ENCODE measurements around the gene MAP3K19.

DNA sequence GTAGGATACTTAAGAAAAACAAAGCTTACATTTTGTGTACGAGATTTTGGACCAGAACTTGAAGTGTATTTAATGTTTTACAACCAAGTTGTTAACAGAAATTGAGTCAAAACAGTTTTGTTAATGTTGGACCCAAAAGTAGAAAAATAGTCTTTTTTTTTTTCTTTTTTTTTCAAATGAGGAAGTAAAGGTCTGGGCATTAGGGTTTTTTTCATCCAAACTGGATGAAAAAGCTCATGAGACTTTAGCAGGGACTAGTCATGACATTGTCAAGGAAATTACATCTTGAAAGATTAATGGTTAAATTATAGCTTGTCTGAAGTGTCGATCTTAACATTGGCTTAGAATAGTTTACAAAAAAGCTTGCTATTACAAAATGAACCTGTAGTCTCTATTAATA, 96.4 kb downstream of the MAP3K19 start:
- TF ChIP-seq, protein P1, sequence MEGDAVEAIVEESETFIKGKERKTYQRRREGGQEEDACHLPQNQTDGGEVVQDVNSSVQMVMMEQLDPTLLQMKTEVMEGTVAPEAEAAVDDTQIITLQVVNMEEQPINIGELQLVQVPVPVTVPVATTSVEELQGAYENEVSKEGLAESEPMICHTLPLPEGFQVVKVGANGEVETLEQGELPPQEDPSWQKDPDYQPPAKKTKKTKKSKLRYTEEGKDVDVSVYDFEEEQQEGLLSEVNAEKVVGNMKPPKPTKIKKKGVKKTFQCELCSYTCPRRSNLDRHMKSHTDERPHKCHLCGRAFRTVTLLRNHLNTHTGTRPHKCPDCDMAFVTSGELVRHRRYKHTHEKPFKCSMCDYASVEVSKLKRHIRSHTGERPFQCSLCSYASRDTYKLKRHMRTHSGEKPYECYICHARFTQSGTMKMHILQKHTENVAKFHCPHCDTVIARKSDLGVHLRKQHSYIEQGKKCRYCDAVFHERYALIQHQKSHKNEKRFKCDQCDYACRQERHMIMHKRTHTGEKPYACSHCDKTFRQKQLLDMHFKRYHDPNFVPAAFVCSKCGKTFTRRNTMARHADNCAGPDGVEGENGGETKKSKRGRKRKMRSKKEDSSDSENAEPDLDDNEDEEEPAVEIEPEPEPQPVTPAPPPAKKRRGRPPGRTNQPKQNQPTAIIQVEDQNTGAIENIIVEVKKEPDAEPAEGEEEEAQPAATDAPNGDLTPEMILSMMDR (conservative IDR thresholded peaks at IDR 0.05; ENCODE audit: low read depth in 2 of 2), result no peak
- TF ChIP-seq EZH2phosphoT487 (IDR thresholded peaks at IDR 0.05; ENCODE audit: unreplicated experiment), result no peak
- no peak for TF ChIP-seq POLR2AphosphoS5 (IDR thresholded peaks at IDR 0.05; ENCODE audit: low read depth)

All from GM23338 (cell line).